A549 treated with CpdA at 1 μM for 4 hours (cell line): ENCODE results near the gene VMO1. TPM values are rescaled to one million over a fixed set of nuclear protein-coding genes. Genes with fewer than 3 reads are reported as not detected.

Source experiments
- total RNA-seq: library from RNA; stranded (reverse); fragments of 200-300 nt; extraction: Qiagen RNA extraction; gene quantifications from 5 replicates; pipeline ENCODE4 v1.2.3, GENCODE V29; 2022; ENCODE audit warnings: low read depth

VMO1 gene, protein sequence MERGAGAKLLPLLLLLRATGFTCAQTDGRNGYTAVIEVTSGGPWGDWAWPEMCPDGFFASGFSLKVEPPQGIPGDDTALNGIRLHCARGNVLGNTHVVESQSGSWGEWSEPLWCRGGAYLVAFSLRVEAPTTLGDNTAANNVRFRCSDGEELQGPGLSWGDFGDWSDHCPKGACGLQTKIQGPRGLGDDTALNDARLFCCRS
- total RNA-seq, result 0.79 to 2.0 TPM (median 1.4 TPM) in 5 replicates

GRCh38 chr17:4786106-4786511 lies at the start of gene VMO1:
Gene VMO1, minus strand, starts transcription at chr17:4786364. Its CDS starts 12 bp downstream, at chr17:4786352.

GRCh38 chr17:4833178-4833940 lies 47.2 kb upstream of the VMO1 start, which contains the start of gene MINK1:
Gene MINK1, plus strand, starts transcription at chr17:4833340. Its CDS starts 244 bp downstream, at chr17:4833584.

GRCh38 chr17:4806777-4807604 lies 20.8 kb upstream of the VMO1 start, which contains the start of gene PLD2:
Gene PLD2, plus strand, starts transcription at chr17:4807152. Its CDS starts 621 bp downstream, at chr17:4807773.

DNA sequence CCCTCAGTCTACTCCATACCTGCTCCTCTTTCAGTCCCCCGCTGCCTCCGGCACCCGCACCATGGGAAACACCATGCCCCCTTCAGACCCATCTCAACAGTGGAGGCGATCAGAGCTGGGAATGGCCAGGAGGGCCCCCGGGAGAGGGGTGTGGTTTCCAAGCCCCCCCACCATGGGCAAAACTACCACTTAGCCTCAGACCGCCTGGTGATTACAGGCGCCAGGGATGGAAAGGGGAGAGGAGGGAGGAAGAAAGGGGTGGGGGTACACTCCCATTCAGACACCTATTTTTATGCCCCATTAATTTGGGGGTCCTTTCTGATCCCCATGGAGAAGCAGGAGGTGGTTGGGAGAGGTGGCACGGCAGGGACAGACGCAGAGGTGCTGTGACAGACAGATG lies 16.1 kb upstream of the VMO1 start, which contains the start of gene C17orf114:
TSS of gene C17orf114 (minus strand) at position 101 of the 400 bp plus-strand sequence.

GRCh38 chr17:4788807-4789700 lies 2.9 kb upstream of the VMO1 start, which contains the start of gene GLTPD2:
Gene GLTPD2, plus strand, starts transcription at chr17:4788964. Its CDS starts 48 bp downstream, at chr17:4789012.

GRCh38 chr17:4771519-4772234 lies 14.5 kb downstream of the VMO1 start, which contains the start of gene TM4SF5:
Gene TM4SF5, plus strand, starts transcription at chr17:4771886. Its CDS starts 37 bp downstream, at chr17:4771923.

GRCh38 chr17:4739122-4740024 lies 46.8 kb downstream of the VMO1 start, which contains the start of the genes CXCL16 and ZMYND15:
Gene CXCL16, minus strand, starts transcription at chr17:4739928. Its CDS starts 589 bp downstream, at chr17:4739339.
Gene ZMYND15, plus strand, starts transcription at chr17:4739833. Its CDS starts 716 bp downstream, at chr17:4740549.

Other genes starting within 250 kb of the VMO1 start
- gene MYBBP1A, start 231.0 kb downstream of the VMO1 start, total RNA-seq, result 102 to 120 TPM (median 113 TPM) in 5 replicates
- not detected in 5 replicates for gene GGT6, start 225.8 kb downstream of the VMO1 start, total RNA-seq
- 0.12 to 0.99 TPM (median 0.31 TPM) in 5 replicates for gene SMTNL2, start 201.8 kb downstream of the VMO1 start, total RNA-seq
- gene ALOX15, start 144.7 kb downstream of the VMO1 start, total RNA-seq, result 0.11 to 0.30 TPM (median 0.28 TPM) in 3 of 5 replicates, not detected in the others
- gene PELP1, start 82.2 kb downstream of the VMO1 start, total RNA-seq, result 69.8 to 79.6 TPM (median 75.3 TPM) in 5 replicates
- 52.6 to 70.1 TPM (median 59.6 TPM) in 5 replicates for gene ARRB2, start 75.7 kb downstream of the VMO1 start, total RNA-seq
- 42.2 to 45.1 TPM (median 43.9 TPM) in 5 replicates for gene MED11, start 54.9 kb downstream of the VMO1 start, total RNA-seq
- 0.28 to 1.0 TPM (median 0.46 TPM) in 5 replicates for gene ZMYND15, start 46.5 kb downstream of the VMO1 start, total RNA-seq
- gene CXCL16, start 46.4 kb downstream of the VMO1 start, total RNA-seq, result 16.1 to 21.4 TPM (median 18.9 TPM) in 5 replicates
- gene TM4SF5, start 14.5 kb downstream of the VMO1 start, total RNA-seq, result 0.48 to 0.91 TPM (median 0.65 TPM) in 5 replicates
- gene GLTPD2, start 2.6 kb upstream of the VMO1 start, total RNA-seq, result not detected in 5 replicates
- gene PSMB6, start 9.8 kb upstream of the VMO1 start, total RNA-seq, result 459 to 524 TPM (median 508 TPM) in 5 replicates
- 18.8 to 28.4 TPM (median 23.5 TPM) in 5 replicates for gene PLD2, start 20.8 kb upstream of the VMO1 start, total RNA-seq
- 51.5 to 62.4 TPM (median 57.5 TPM) in 5 replicates for gene MINK1, start 47.0 kb upstream of the VMO1 start, total RNA-seq
- 0.22 to 0.38 TPM (median 0.31 TPM) in 5 replicates for gene C17orf107, start 113.2 kb upstream of the VMO1 start, total RNA-seq
- 0.06 to 0.17 TPM (median 0.13 TPM) in 4 of 5 replicates, not detected in the other for gene CHRNE, start 116.7 kb upstream of the VMO1 start, total RNA-seq
- 0.03 TPM in 1 of 5 replicates, not detected in the others for gene GP1BA, start 145.9 kb upstream of the VMO1 start, total RNA-seq
- 54.1 to 83.4 TPM (median 76.5 TPM) in 5 replicates for gene SLC25A11, start 153.7 kb upstream of the VMO1 start, total RNA-seq
- 96.0 to 144 TPM (median 124 TPM) in 5 replicates for gene RNF167, start 153.9 kb upstream of the VMO1 start, total RNA-seq
- gene PFN1, start 162.2 kb upstream of the VMO1 start, total RNA-seq, result 2,321 to 2,833 TPM (median 2,776 TPM) in 5 replicates
- 48.2 to 65.0 TPM (median 54.7 TPM) in 5 replicates for gene ENO3, start 164.8 kb upstream of the VMO1 start, total RNA-seq
- gene SPAG7, start 181.5 kb upstream of the VMO1 start, total RNA-seq, result 75.7 to 100 TPM (median 76.7 TPM) in 5 replicates
- 30.5 to 43.3 TPM (median 32.4 TPM) in 5 replicates for gene CAMTA2, start 201.3 kb upstream of the VMO1 start, total RNA-seq
- 1.0 to 1.6 TPM (median 1.3 TPM) in 5 replicates for gene INCA1, start 211.2 kb upstream of the VMO1 start, total RNA-seq
- 101 to 112 TPM (median 103 TPM) in 5 replicates for gene KIF1C, start 211.6 kb upstream of the VMO1 start, total RNA-seq
- 0.34 to 1.0 TPM (median 0.72 TPM) in 5 replicates for gene SLC52A1, start 249.1 kb upstream of the VMO1 start, total RNA-seq